ENCODE measurements around the gene TUBA8.
"Not testable (repeated sequence)": the region's sequence is repeated elsewhere in the genome, so short reads cannot be mapped to it uniquely, and the experiment has no call there.

Gene TUBA8

DNA sequence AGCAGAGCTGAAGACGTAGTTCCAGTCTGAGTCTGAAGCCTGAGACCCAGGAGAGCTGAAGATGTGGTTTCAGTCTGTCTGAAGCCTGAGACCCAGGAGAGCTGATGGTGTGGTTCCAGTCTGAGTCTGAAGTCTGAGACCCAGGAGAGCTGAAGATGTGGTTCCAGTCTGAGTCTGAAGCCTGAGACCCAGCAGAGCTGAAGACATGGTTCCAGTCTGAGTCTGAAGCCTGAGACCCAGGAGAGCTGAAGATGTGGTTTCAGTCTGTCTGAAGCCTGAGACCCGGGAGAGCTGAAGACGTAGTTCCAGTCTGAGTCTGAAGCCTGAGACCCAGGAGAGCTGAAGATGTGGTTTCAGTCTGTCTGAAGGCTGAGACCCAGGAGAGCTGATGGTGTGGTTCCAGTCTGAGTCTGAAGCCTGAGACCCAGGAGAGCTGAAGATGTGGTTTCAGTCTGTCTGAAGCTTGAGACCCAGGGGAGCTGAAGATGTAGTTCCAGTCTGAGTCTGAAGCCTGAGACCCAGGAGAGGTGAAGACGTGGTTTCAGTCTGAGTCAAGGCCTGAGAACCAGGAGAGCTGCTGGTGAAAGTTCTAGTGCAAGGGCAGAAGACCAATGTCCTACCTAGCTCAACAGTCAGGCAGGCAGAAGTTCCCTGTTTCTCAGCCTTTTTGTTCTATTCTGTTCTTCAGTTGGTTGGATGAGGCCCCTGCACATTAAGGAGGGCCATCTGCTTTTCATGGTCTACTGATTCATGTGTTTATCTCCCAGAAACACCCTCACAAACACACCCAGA, 3.9 kb upstream of the TUBA8 start:
- WGBS (ENCODE audit: insufficient coverage, insufficient read length) = no CpG with 5 or more reads among the region's 4 CpGs
- not testable (repeated sequence) for H3K36me3 ChIP-seq (ENCODE audit: control insufficient read depth, insufficient read depth, low read length); H3K27ac ChIP-seq (ENCODE audit: low read length); H3K4me1 ChIP-seq (ENCODE audit: control insufficient read depth, insufficient read depth, low read length); H3K4me3 ChIP-seq (ENCODE audit: low read length); DNase-seq (ENCODE audit: low read depth, low spot score); H3K9me3 ChIP-seq (ENCODE audit: control insufficient read depth, insufficient read depth, low read length)
- H3K27me3 ChIP-seq (ENCODE audit: control insufficient read depth, insufficient read depth, low read length) = peaks cover 17% of the 10 kb centered on the region

DNA sequence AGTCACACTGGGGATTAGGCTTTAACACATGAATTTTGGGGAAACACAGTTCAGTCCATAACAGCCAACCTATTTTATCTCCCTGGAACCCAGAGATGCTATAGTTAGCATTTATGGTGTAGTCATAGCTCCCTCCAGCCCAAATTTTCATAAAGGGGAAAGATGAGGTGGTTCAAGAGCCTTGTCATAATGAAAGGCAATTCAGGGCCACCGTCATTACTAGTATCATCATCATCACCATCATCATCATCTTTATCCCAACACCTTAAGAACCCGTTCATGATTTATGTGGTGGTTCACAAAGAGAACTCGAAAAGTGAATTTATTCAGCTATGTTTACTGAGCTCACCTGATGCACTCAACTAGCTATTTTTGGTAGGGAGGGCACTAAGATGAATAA, 2.4 kb upstream of the TUBA8 start:
- Histone ChIP-seq H3K4me1 (ENCODE audit: control insufficient read depth, insufficient read depth, low read length) (no peaks in the 10 kb centered on the region; the same call in 1 of the 2 replicates), H3K27ac (ENCODE audit: low read length) (no peak overlapping the region), H3K9me3 (ENCODE audit: control insufficient read depth, insufficient read depth, low read length) (no peaks in the 10 kb centered on the region; the same call in none of the 2 replicates), H3K4me3 (ENCODE audit: low read length) (no peak overlapping the region), H3K27me3 (ENCODE audit: control insufficient read depth, insufficient read depth, low read length) (peaks cover 17% of the 10 kb centered on the region), H3K36me3 (ENCODE audit: control insufficient read depth, insufficient read depth, low read length) (no peaks in the 10 kb centered on the region)
- WGBS (ENCODE audit: insufficient coverage, insufficient read length) = no CpG with 5 or more reads among the region's 3 CpGs
- DNase-seq (ENCODE audit: low read depth, low spot score) = no peak

DNA sequence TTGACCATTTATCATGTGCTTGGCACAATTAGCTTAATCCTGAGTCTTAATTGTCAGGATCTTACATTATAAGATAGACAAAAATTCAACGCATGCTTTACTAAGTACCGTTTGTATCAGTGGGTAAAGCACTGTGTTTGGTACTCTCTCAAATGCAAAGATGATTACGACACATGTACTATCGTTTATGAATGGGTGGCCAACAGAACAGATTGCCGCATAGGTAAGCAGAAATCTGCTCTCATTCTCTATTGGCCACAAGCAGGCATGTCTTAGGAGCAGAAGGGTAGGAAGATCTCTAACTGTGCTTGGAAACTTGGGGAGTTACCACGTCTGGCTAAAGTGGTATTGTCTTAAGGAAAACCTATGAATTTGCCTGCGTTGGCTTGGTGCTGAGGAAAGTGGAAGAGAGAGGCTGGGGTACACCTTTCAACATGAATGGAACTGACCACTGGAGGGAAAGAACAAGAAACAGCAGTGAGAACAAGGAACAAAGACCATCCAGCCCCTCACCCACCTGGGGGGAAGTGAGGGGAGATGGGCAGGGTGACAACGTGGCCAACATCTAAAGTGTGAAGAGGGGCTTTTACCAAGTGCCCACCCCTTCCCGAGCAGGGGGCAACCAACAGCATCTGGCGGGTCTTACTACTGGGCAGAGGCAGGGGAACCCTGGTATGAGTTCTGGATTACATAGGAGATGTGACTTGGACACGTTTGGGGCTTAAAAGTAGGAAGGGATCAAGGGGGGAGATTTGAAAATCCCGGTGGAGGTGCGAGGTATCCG, 1.0 kb upstream of the TUBA8 start:
- DNase-seq (ENCODE audit: low read depth, low spot score) = no peak
- H3K36me3 ChIP-seq (ENCODE audit: control insufficient read depth, insufficient read depth, low read length) = no peaks in the 10 kb centered on the region
- H3K4me3 ChIP-seq (ENCODE audit: low read length) = no peak overlapping the region
- H3K27me3 ChIP-seq (ENCODE audit: control insufficient read depth, insufficient read depth, low read length) = peaks cover 17% of the 10 kb centered on the region
- no peaks in the 10 kb centered on the region; the same call in 1 of the 2 replicates for H3K4me1 ChIP-seq (ENCODE audit: control insufficient read depth, insufficient read depth, low read length)
- H3K27ac ChIP-seq (ENCODE audit: low read length) = no peak overlapping the region
- no peaks in the 10 kb centered on the region; the same call in none of the 2 replicates for H3K9me3 ChIP-seq (ENCODE audit: control insufficient read depth, insufficient read depth, low read length)
- WGBS (ENCODE audit: insufficient coverage, insufficient read length) = no CpG with 5 or more reads among the region's 14 CpGs

DNA sequence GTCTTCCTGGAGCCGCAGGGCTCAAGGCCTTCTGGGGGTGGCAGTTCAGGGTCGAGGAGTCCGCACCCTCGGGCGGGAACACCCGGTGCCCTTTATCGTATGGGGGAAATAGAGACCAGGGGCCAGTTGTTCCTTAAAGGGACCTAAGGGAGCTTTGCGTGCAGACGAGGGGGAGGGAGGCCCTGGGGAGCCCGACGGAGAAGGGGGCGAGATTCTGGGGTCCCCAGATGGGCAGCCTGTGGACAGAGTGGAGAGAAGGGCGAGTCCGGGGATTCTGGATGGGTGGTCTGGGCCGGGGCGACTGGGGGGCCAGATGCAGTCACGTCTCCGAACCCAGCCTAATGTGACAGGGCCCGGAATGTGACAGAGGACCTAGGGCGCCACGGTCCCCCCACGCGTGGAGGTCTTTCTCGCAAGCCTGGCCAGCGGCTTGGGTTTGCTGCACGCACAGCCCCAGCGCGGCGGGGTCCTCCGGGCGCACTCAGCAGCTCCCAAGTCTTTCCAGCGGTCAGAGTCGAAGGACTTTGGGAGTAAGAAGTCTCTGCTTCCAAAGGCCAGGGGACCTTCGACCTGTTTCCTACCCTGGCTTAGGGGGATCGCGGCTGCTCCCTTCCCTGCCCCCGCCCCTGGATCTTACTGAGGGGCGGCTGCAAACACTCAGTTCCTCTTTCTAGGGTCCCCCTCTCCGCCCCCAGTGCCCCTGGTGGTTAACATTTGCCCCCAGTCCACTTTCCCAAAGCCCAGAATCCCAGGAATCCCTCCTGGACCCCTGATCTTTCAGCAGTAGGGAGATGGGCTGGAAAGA, 547 bp downstream of the TUBA8 start:
- peak overlapping the region; percentile 38 for H3K4me3 ChIP-seq (ENCODE audit: low read length)
- no peaks in the 10 kb centered on the region; the same call in 1 of the 2 replicates for H3K9me3 ChIP-seq (ENCODE audit: control insufficient read depth, insufficient read depth, low read length)
- no peaks in the 10 kb centered on the region; the same call in 1 of the 2 replicates for H3K4me1 ChIP-seq (ENCODE audit: control insufficient read depth, insufficient read depth, low read length)
- no CpG with 5 or more reads among the region's 39 CpGs for WGBS (ENCODE audit: insufficient coverage, insufficient read length)
- no peak for DNase-seq (ENCODE audit: low read depth, low spot score)
- H3K27ac ChIP-seq (ENCODE audit: low read length) = no peak overlapping the region
- peaks cover 17% of the 10 kb centered on the region for H3K27me3 ChIP-seq (ENCODE audit: control insufficient read depth, insufficient read depth, low read length)
- H3K36me3 ChIP-seq (ENCODE audit: control insufficient read depth, insufficient read depth, low read length) = no peaks in the 10 kb centered on the region

DNA sequence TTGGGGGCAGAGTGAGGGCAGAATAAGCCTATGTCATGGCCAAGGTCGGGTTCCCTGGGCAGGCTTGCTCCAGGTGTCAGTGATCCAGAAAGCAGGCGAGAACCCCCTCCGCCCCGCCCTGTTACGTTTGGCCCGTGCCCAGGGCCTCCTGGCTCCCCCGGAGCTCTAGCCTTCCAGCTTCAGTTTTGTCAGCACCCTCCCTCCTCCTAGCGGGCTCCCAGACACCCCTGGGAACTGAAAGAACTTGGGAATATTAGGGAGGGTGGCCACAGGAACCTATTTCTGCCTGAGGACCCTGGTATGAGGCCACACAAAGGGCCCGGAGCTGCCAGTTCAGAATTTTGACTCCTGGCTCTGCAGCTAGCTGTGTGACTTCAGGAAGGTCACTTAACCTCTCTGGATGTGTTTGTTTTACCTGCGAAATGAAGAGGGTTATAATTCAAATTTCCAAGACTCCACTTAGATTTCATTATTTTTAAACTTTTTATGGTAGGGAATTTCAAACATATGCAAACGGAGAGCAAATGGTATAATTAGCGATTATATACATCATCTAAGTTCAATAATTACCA, 1.2 kb downstream of the TUBA8 start:
- H3K27ac ChIP-seq (ENCODE audit: low read length) = no peak overlapping the region
- no peaks in the 10 kb centered on the region; the same call in 1 of the 2 replicates for H3K4me1 ChIP-seq (ENCODE audit: control insufficient read depth, insufficient read depth, low read length)
- H3K36me3 ChIP-seq (ENCODE audit: control insufficient read depth, insufficient read depth, low read length) = no peaks in the 10 kb centered on the region
- WGBS (ENCODE audit: insufficient coverage, insufficient read length) = no CpG with 5 or more reads among the region's 12 CpGs
- no peak overlapping the region for H3K4me3 ChIP-seq (ENCODE audit: low read length)
- H3K27me3 ChIP-seq (ENCODE audit: control insufficient read depth, insufficient read depth, low read length) = peaks cover 17% of the 10 kb centered on the region
- DNase-seq (ENCODE audit: low read depth, low spot score) = no peak
- H3K9me3 ChIP-seq (ENCODE audit: control insufficient read depth, insufficient read depth, low read length) = no peaks in the 10 kb centered on the region; the same call in 1 of the 2 replicates

DNA sequence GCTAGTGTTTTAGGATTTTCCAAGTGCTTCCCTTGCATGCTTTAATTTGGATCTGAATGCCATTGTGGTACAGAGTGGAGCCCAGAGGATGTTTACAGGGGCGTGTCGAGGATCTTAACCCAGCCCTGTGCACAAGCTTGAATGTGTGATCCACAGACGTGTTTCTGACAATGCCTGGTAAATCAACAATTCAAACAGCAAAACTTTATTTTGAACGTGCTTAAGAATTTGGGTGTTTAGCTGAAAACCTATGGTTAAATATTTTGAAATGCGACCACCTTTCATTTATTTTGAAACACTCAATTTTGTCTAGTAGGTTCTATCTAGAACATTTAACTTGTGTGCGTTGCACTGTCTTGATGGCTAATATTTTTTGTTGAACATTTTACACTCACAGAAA, 1.8 kb downstream of the TUBA8 start:
- Histone ChIP-seq H3K4me3 (ENCODE audit: low read length) (no peak overlapping the region), H3K4me1 (ENCODE audit: control insufficient read depth, insufficient read depth, low read length) (no peaks in the 10 kb centered on the region; the same call in 1 of the 2 replicates), H3K9me3 (ENCODE audit: control insufficient read depth, insufficient read depth, low read length) (no peaks in the 10 kb centered on the region), H3K27me3 (ENCODE audit: control insufficient read depth, insufficient read depth, low read length) (peaks cover 17% of the 10 kb centered on the region), H3K27ac (ENCODE audit: low read length) (no peak overlapping the region), H3K36me3 (ENCODE audit: control insufficient read depth, insufficient read depth, low read length) (no peaks in the 10 kb centered on the region)
- no peak for DNase-seq (ENCODE audit: low read depth, low spot score)
- WGBS (ENCODE audit: insufficient coverage, insufficient read length) = no CpG with 5 or more reads among the region's 6 CpGs

DNA sequence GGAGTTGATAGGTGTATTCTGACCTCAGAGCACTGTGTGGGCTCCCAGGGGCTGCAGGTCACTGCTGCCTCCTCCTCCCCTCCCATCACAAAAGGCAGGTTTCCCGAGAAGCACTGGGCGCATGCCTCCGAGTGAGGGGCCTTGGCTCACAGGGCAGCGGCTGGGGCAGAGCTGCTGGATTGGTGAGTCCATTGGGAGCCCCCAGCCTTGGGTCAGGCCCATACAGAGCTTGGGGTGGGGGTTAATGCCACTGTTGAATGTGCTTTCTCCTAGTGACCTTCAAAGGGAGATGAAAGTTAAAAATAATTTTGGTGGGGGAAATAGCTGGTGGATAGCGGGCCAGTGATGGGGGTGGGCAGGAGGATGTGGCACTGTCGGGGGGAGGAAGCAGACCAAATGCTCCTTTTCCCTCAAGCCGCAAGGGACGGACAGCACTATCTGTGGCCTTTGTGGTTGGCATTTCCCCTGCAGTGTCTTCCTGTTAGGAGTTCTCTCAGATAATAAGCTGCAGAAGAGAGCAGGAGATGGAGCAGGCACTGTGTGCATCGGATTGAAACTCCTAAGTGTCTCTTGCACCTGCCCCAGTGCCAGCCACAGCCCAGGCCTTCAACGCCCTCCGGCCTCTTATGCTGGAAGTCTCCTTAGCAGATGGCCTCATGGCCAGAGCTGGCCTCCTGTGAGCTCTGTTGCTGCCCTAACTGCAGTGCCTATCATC, 3.2 kb downstream of the TUBA8 start:
- no peaks in the 10 kb centered on the region; the same call in 1 of the 2 replicates for H3K4me1 ChIP-seq (ENCODE audit: control insufficient read depth, insufficient read depth, low read length)
- DNase-seq (ENCODE audit: low read depth, low spot score) = no peak
- no peaks in the 10 kb centered on the region for H3K9me3 ChIP-seq (ENCODE audit: control insufficient read depth, insufficient read depth, low read length)
- no peak overlapping the region for H3K27ac ChIP-seq (ENCODE audit: low read length)
- WGBS (ENCODE audit: insufficient coverage, insufficient read length) = no CpG with 5 or more reads among the region's 11 CpGs
- peaks cover 17% of the 10 kb centered on the region for H3K27me3 ChIP-seq (ENCODE audit: control insufficient read depth, insufficient read depth, low read length)
- H3K36me3 ChIP-seq (ENCODE audit: control insufficient read depth, insufficient read depth, low read length) = no peaks in the 10 kb centered on the region
- no peak overlapping the region for H3K4me3 ChIP-seq (ENCODE audit: low read length)

DNA sequence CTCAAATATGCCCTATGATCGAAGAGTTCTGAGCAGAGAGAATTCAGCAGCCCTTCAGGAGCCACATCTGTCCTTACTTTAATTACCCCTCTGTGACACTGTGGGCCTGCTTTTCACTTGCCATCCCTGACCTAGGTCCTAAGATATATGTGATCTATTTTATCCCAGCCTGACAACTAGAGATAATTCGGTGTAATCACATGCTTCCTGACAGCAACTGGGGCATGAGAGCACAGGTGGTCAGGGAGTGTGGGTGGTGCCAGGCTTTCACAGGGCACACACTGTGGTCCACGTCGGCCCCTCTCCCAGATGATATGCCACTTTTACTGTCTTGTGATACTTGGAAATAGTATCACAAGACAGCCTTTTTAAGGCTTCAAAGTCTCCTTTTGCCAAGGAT, 3.9 kb downstream of the TUBA8 start:
- Histone ChIP-seq H3K36me3 (ENCODE audit: control insufficient read depth, insufficient read depth, low read length) (no peaks in the 10 kb centered on the region), H3K27me3 (ENCODE audit: control insufficient read depth, insufficient read depth, low read length) (peaks cover 14% of the 10 kb centered on the region), H3K4me1 (ENCODE audit: control insufficient read depth, insufficient read depth, low read length) (no peaks in the 10 kb centered on the region; the same call in 1 of the 2 replicates), H3K9me3 (ENCODE audit: control insufficient read depth, insufficient read depth, low read length) (no peaks in the 10 kb centered on the region), H3K27ac (ENCODE audit: low read length) (no peak overlapping the region), H3K4me3 (ENCODE audit: low read length) (no peak overlapping the region)
- no peak for DNase-seq (ENCODE audit: low read depth, low spot score)
- no CpG with 5 or more reads among the region's 4 CpGs for WGBS (ENCODE audit: insufficient coverage, insufficient read length)

DNA sequence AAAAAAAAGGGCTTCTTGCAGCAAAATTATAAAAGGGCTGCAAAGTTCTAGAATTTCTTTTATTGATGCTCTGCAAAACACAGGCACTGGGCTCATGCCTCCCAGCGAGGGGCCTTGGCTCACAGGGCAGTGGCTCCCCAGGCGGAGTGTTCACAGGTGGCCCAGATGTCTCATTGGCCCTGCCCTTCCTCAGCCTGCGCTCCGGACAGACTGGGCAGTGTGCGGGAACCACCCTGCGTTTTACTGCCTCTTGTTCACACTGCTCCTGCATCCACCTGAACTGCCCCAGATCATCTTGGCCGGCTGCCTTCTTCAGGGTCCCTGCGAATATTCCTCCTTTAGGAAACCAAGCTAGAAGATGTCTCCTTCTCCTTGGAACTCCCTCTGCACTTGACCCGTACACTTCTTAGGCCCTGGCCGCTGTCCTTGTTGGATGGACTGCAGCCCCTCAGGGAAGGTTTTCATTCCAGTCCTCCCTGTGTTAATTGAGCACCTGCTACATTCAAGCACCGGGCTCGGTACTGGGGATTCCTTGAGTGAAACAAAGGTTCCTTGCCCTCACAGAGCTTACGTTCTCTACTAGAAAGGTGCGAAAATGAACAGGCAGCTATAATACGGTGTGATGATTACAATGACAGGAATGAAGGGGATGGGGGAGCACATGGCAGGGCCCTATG, 4.5 kb downstream of the TUBA8 start:
- Histone ChIP-seq H3K9me3 (ENCODE audit: control insufficient read depth, insufficient read depth, low read length) (no peaks in the 10 kb centered on the region), H3K36me3 (ENCODE audit: control insufficient read depth, insufficient read depth, low read length) (no peaks in the 10 kb centered on the region), H3K27me3 (ENCODE audit: control insufficient read depth, insufficient read depth, low read length) (peaks cover 8% of the 10 kb centered on the region; the same call in 1 of the 2 replicates), H3K27ac (ENCODE audit: low read length) (no peak overlapping the region), H3K4me3 (ENCODE audit: low read length) (no peak overlapping the region), H3K4me1 (ENCODE audit: control insufficient read depth, insufficient read depth, low read length) (no peaks in the 10 kb centered on the region; the same call in 1 of the 2 replicates)
- WGBS (ENCODE audit: insufficient coverage, insufficient read length) = no CpG with 5 or more reads among the region's 15 CpGs
- no peak for DNase-seq (ENCODE audit: low read depth, low spot score)

Data from iPS DF 6.9 (cell line).